Limb (tissue), 2 donors: Measurements from ENCODE around the gene WNK2.
"Not testable (repeated sequence)": the region's sequence is repeated elsewhere in the genome, so short reads cannot be mapped to it uniquely, and the experiment has no call there.

ENCODE experiments used
- DNase-seq, 2 donors: peaks; one replicate each; pipeline ENCODE4 v3.0.0-alpha.2; 2016; ENCODE audit errors: extremely low spot score in 2 of 2

Gene WNK2

DNA sequence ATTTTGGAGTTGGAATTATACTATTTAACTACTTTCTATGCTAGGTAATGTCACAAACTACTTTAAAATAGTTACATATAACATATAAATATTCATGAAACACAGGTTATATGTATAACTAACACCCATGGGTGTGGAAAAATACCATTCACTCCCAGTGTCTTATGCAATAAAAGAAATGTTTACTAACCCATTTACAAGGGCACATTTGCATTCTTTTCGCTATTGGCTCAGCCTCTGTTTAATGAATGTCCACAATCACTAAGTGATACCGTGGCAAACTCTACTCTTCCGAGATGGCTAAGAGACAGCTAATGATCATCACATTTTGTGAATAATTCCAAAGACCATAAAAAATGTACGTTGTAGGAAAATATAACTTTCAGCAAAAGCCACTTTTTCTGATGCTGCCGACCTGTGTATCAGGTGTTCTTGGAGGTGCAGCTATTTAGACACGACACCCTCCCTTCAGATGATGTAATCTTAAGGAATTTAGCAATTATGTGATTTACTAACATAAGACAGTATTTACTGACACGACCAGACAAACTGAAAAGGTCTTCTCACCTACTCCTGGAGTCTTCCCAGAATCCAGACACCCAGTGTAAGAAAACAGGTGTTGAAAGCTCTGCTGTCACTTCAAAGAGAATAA is 145.8 kb downstream of the WNK2 start:
- DNase-seq = no peak

DNA sequence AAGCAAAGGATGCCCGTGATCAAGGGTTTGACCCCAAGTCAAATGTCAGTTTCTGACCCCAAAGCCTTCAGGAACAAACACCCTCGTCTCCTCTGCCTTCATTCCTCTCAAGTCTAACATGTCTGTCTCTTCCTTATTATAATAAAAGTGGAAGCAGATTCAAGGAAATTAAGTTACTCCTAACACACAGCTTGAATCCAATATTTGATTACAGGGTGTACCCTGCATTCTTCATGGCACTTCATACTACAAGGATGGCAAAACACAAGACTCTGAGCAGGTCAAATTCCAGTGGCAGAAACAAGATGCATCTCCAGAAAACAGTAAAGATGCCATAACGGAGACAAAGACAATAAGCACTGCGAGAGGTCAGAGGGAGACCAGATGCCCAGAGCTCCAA is 148.4 kb downstream of the WNK2 start:
- DNase-seq = no peak

DNA sequence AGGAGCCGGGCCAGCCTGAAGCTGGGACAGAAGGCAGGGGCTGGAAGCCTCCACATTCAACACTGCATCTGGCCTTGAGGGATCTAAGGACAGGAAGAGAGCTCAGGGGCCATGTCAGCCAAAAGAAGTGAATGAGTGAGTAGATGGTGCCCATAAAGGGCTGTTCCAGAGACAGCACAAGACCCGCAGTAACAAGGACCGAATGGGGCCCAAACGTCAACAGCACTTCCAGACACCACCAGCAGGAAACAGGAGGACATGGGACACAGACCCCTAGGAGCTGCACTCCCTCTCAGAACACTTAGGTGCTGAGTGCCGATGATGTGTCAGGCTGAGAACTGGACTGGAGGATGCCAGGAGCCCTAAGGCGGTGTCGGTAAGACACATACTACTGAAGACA is 152.8 kb downstream of the WNK2 start:
- no peak for DNase-seq

DNA sequence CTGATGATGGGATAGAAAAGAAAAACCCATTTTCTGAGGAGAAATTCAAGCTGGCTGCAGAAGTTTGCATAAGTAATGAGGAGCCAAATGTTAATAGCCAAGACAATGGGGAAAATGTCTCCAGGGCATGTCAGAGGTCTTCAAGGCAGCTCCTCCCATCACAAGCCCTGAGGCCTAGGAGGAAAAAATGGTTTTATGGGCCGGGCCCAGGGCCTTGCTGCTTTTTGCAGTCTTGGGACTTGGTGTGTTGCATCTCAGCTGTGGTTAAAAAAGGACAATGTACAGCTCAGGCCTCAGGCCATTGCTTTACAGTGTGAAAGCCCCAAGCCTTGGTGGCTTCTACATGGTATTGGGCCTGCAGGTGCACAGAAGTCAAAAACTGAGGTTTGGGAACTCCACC is 154.3 kb downstream of the WNK2 start:
- DNase-seq = not testable (repeated sequence)

DNA sequence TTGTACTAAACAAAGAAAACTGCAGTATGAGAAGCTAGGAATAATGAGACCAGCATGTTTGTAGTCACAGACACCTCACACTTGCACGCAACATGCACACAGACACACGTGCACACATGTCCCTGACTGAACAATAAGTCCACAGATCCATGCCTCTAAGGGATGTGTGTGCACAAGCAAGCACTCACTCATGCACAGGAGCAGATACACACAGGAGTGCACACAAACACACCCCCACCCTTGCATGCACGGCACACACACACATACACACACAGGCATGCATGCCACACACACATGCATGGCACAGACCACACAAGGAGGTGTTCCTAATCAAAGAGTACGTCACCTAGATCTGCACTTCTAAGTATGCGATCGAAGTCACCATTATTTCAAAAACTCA is 156.2 kb downstream of the WNK2 start:
- DNase-seq = no peak

DNA sequence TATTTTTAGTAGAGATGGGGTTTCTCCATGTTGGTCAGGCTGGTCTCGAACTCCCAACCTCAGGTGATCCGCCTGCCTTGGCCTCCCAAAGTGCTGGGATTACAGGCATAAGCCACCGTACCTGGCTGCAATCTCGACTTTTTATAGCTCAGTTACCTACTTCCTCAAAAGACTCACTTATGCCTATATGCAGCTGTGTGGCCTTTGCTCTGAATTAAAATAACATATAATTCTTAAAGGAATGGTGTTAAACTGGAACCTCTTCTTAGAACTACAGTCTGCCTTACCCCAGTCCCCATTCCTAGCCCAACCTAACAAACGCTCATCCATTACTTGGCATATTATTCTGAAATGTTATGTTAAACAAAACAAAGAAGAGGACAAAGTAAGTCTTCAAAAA is 157.9 kb downstream of the WNK2 start:
- DNase-seq = not testable (repeated sequence)

DNA sequence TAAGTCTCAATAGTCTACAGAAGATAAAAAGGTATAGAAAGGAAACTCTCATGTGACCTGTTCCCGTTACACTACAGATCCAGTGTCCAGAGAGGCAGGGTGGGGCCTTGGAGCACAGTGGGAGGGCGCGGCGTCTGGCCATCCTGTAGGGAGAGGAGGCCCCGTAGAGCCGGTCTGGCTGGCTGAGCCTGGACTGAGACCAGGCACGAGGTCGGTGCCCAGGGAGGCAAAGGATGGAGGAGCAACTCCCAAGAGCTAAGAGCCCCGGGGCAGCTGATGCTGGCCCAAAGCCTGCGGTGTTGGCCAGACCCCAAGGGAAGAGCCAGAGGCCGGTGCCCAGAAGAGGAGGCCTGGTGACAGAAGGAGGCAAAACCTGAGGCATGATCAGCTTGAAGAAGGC is 158.5 kb downstream of the WNK2 start:
- DNase-seq = not testable (repeated sequence)

DNA sequence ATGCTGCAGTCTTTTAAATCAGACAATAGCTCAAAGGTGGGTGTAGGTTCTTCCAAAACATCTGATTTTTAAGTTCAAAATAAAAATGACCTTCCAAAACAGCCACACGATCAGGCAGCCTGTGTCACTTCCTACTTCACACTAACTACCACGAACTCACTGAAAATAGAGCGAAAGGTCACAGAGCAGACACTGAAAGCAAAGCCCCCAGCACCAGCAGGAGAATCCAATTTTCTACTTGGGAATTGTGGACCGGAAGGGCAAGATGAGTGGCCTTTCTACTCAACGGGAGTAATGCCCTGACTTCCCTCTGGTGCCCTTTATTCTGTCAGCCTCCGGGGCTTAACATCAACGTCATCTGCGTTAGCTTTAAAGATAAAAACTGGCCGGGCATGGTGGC is 159.7 kb downstream of the WNK2 start:
- DNase-seq = no peak

DNA sequence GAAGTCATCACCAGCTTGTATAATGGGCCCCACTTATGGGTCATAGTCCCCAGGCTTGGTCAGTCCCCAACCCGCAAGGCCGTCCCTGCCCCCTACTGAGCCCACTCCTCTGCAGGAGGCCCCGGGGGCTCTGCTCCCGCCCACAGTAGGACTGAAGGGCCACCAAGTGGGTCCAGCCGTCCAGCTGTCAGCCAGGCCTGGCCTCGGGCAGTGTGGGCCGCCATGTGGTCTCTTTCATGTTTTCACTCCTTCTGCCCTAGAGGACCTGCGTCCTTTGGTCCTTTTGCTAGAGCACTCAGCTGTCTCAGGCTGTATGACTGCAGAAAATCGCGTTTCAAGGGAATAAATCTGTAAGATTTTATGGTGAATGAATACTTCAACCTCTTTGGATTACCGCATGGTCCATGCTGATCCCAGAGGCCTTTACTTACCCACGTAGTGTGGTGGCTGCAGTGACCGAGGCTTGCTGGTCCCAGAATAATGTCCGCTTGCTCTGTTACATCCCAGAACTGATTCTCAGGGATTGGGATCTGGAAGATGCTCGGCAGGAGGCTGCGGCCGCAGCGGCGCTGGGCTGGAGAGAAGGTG is 161.8 kb downstream of the WNK2 start:
- DNase-seq = peak in 1 of 2 donors; percentile 40

DNA sequence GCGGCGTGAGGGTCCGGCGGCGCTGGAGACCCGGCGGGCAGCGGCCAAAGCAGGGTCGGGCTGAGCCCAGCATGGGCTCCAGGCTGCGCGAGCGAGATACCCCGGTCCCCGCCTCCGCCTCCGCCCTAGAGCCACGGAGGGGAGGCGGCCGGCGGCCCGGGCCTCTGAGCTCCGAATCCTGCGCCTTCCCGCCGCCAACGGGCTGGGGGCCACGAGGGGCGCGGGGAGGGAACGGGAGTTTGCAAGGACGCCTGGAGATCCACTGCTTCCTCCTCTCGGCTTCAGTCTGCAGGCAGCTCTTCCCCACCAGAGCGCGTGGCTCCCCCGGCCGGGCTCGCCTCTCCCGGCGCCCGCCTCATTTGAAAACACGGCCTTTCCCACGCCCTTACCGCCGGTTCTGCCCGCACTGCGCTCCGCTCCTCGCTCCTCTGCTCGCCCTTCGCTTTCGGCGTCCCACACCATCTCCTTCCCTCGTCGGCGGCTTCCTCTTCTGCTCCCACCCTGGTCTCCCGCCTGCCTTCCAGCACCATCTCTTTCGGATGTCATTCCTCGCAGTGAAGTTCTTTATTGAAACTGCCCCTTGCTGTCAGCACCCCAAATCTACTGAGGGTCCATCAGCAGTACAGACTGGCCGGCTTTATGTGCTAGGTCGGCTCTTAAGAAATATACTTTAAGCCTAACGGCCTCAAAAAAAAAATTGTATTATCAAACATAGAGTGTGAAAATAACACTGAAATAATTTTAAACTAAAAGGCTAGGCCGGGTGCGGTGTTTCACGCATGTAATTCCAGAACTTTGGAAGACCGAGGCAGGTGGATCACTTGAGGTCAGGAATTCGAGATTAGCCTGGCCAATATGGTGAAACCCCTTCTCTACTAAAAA is 162.5 kb downstream of the WNK2 start:
- peak; percentile 39 to 75 for DNase-seq

DNA sequence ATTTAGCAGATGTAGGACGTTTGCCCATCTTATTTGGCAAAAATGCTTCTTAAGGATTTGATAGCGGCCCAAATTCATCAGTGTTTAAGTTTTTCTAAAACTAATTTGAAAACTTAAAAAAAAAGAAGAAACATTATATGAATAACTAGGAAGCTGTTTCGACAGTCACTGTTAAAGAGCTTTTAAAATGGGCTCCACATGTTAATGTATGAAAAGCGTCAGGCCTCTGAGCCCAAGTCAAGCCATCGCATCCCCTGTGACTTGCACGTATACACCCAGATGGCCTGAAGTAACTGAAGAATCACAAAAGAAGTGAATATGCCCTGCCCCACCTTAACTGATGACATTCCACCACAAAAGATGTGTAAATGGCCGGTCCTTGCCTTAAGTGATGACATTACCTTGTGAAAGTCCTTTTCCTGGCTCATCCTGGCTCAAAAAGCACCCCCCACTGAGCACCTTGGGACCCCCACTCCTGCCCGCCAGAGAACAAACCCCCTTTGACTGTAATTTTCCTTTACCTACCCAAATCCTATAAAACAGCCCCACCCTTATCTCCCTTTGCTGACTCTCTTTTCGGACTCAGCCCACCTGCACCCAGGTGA is 163.5 kb downstream of the WNK2 start:
- DNase-seq = not testable (repeated sequence)

DNA sequence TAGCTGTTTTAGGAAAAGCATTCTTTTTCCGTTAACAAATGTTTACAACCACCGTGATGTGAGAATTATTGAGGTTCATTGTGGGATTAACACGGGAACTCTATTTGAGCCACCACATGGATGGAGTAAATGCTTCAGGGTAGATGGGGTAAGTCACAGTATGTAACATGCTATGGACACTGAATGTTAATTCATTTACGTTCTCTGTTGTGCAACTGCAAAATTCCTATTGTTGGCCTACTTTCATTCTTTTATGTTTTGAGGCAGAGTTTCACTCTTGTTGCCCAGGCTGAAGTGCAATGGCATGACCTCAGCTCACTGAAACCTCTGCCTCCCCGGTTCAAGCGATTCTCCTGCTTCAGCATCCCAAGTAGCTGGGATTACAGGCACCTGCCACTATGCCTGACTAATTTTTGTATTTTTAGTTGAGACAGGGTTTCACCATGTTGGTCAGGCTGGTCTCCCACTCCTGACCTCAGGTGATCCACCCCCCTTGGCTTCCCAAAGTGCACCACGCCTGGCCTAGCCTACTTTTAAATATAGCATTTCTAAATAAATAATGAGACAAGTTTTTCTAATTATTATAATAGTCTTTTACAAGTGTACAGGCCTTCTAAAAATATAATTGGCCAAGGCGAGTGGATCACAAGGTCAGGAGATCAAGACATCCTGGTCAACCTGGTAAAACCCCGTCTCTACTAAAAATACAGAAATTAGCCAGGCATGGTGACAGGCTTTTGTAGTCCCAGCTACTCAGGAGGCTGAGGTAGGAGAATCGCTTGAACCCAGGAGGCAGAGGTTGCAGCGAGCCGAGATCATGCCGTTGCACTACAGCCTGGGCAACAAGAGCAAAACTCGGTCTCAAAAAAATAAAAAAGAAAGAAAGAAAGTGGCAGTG is 169.7 kb downstream of the WNK2 start:
- not testable (repeated sequence) for DNase-seq

DNA sequence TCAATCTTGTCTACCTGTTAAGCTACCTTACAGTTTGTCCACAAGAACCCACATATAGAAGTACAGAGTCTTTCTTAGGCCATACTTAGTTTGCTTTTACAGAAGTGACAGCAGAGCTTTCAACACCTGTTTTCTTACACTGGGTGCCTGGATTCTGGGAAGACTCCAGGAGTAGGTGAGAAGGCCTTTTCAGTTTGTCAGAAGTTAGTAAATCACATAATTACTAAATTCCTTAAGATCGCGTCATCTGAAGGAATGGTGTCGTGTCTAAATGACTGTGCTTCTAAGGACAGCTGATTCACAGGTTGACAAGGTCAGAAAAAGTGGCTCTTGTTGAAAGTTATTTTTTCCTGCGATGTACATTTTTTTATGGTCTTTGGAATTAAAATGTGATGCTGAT is 170.5 kb downstream of the WNK2 start:
- DNase-seq = no peak

DNA sequence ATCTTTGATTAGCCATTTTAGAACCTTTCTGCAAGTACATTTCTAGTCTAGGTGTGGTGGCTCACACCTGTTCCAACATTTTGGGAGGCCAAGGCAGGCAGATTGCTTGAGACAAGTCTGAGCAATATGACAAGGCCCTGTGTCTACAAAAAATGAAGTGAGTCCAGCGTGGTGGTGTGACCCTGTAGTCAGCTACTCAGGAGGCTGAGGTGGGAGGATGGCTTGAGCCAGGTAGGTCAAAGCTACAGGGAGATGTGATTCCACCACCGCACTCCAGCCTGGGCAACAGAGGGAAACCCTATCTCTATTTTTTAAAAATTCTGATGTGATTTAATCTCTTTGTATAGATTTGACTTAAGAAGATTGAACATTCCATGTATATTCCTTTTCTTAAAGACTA is 171.9 kb downstream of the WNK2 start:
- no peak for DNase-seq

DNA sequence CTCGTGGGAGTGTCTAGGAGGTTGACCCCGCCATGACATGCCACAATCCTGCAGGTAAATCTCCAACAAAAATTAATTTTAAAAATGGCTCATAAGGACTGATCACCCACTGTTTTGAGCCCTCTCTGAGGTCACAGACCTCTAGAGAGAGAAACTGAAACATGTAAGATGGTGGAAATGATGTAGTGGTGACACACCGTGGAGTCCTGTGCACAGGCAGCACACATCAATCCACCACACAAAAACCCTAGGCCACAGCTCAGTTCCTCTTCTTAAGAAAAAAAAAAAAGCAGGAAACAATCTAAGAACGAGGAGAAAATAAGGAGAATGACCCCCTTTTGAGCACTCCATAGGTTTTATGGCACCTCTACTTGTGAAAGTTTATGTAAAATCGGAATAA is 173.7 kb downstream of the WNK2 start:
- DNase-seq = no peak

DNA sequence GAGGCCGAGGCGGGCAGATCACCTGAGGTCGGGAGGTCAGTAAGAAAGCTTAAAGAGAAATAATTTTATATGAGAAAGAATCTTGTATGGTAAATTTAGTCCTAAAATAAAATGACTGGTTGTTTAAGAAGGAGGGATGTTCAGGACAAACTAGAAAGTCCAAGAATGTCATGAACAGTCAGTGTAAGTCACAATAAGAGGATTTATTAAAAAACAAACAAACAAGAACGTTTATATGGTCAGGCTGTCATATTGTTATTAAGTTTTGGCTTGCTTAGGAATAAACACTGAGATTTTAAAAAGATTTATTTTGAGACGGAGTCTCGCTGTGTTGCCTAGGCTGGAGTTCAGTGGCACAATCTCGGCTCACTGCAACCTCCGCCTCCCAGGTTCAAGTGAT is 176.0 kb downstream of the WNK2 start:
- DNase-seq = not testable (repeated sequence)

DNA sequence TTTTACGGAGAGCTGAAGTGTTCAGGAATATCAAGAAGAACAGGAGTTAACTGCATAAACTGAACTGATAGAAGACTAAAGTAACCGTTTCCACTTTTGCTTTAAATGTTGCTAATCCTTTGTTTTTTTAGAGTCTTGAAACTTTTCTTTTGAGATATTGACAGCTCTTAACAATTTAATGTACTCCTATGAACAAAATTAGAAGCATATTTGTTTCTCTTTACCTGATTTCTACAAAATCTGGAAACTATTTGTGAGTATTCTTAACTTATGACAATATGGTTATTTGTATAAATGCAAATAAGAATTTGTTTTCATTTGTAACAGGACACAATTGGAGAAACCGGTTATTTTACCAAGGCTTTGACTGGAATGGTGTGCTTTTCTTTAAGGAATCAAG is 178.1 kb downstream of the WNK2 start:
- no peak for DNase-seq

DNA sequence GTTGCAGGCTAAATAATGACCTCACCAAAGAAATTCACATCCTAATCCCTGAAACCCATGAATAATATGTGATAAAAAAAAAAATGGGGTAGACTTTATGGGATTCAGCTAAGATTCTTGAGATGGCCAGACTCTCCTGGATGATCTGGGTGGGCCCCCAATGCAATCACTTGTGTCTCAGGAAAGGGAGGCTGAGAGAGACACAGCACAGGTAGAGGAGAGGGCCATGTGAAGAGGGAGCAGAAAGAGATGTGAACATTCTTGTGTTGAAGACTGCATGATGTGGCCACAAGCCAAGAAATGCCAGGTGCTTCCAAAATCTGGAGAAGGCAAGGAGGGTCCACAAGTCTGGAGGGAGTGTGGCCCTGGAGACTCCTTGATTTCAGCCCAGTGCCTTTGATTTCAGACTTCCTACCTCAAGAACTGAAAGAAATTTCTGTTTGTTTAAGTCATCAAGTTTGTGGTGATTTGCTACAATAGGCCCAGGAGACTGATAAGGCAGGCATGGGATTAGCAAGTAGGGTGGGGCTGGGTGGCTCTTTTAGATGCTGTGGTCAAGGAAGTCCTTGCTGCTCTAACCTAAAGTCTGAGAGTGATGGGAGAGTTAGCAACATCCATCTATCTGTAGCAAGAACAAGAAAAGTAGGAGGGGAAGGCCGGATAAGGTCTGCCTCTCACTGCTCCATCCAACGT is 180.9 kb downstream of the WNK2 start:
- no peak for DNase-seq

DNA sequence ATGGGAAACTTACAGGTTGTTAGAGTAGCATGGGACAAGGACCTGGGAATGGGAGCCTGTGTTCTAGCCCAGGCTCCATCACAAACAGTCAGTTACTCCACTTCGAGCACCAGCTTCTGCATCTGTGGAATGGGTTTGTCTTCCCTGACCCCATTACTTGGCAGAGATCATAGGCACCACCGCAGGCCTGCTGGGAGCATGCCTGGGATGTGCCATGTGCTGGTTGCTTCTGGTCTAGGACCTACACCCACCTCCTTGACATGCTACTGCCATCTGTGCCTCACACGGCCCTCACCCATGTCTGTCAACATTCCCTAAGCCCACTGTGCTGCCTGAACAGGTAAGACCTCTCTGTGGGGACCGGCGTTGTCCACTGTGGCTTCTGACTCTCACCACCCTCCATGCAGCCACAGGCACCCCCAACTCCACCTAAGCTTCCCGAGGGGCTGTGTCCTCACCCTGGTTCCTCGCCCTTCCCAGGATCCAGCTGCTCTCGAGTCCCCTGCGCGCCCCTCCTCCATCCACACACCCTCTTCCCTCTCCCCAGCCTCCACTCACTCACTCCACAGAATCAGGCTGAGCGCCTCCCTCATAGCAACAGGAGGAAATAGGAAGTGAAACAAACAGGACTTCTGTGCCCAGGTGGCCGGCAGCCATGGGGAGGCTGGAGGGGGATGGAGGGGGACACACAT is 181.6 kb downstream of the WNK2 start:
- no peak for DNase-seq

DNA sequence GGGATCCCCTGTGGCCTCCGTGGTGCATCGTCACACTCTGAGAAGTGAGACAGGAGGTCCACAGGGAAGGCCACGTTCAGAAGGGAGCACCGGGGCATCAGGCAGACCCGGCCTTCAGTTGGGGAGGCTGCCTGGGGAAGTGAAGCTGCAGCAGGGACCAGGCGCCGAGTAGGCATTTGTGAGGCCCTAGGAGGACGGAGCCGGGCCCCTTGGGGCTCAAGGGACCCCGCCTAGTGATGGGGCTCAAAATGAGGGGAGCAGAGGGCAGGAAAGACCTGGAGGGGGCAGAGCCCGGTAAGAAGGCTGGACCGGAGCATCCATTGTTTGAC is 182.1 kb downstream of the WNK2 start:
- no peak for DNase-seq
